MM.1S (cell line): ENCODE measurements around the gene NUDT2.
"Not testable (repeated sequence)": the region's sequence is repeated elsewhere in the genome, so short reads cannot be mapped to it uniquely, and the experiment has no call there.

Experiments used
- DNase-seq: peaks from one replicate; pipeline ENCODE4 v3.0.0-alpha.2; 2015
- H2AFZ ChIP-seq: fragments of 300-600 bp; sonication (generic); 2 replicates; pipeline ENCODE4 v1.6.0; 2016; ENCODE audit warnings: antibody characterized with exemption, low read length
- H3F3A ChIP-seq: fragments of 300-600 bp; sonication (generic); 2 replicates; pipeline ENCODE4 v1.6.1; 2016; ENCODE audit warnings: mild to moderate bottlenecking, antibody characterized with exemption, low read length, moderate library complexity, mixed read lengths; ENCODE audit not compliant: insufficient read depth
- H3K27ac ChIP-seq: fragments of 300-600 bp; sonication (generic); 2 replicates; pipeline ENCODE4 v1.5.1; 2016; ENCODE audit warnings: mild to moderate bottlenecking, low read length
- H3K27me3 ChIP-seq: fragments of 300-600 bp; sonication (generic); replicated peaks from 2 replicates; pipeline ENCODE4 v1.6.0; 2016; ENCODE audit warnings: low read length; ENCODE audit not compliant: insufficient read depth
- H3K36me3 ChIP-seq: fragments of 300-600 bp; sonication (generic); replicated peaks from 2 replicates; pipeline ENCODE4 v1.6.1; 2016; ENCODE audit warnings: mild to moderate bottlenecking, low read length, mixed read lengths; ENCODE audit not compliant: insufficient read depth
- H3K4me1 ChIP-seq: fragments of 300-600 bp; sonication (generic); 2 replicates; pipeline ENCODE4 v1.6.1; 2016; ENCODE audit warnings: low read length, mixed read lengths
- H3K4me2 ChIP-seq: fragments of 300-600 bp; sonication (generic); 2 replicates; pipeline ENCODE4 v1.6.0; 2016; ENCODE audit warnings: low read depth, low read length
- H3K4me3 ChIP-seq: fragments of 300-600 bp; sonication (generic); 2 replicates; pipeline ENCODE4 v1.5.1; 2016; ENCODE audit warnings: low read length, mixed read lengths
- H3K79me2 ChIP-seq: fragments of 300-600 bp; sonication (generic); 2 replicates; pipeline ENCODE4 v1.6.1; 2016; ENCODE audit warnings: mixed run types, low read length, mixed read lengths
- H3K9ac ChIP-seq: fragments of 300-600 bp; sonication (generic); 2 replicates; pipeline ENCODE4 v1.6.1; 2016; ENCODE audit warnings: low read length, mixed read lengths
- H3K9me2 ChIP-seq: fragments of 300-600 bp; sonication (generic); replicated peaks from 2 replicates; pipeline ENCODE4 v1.6.1; 2016; ENCODE audit warnings: mild to moderate bottlenecking, low read length, mixed read lengths; ENCODE audit not compliant: insufficient read depth
- H3K9me3 ChIP-seq: fragments of 300-600 bp; sonication (generic); replicated peaks from 2 replicates; pipeline ENCODE4 v1.6.1; 2016; ENCODE audit warnings: mild to moderate bottlenecking, low read length, mixed read lengths; ENCODE audit not compliant: insufficient read depth
- H4K20me1 ChIP-seq: fragments of 300-600 bp; sonication (generic); 2 replicates; pipeline ENCODE4 v1.6.1; 2016; ENCODE audit warnings: mild to moderate bottlenecking, low read length, moderate library complexity, mixed read lengths; ENCODE audit not compliant: insufficient read depth
- EZH2 ChIP-seq: fragments of 300-600 bp; sonication (generic); optimal IDR thresholded peaks from 2 replicates; pipeline ENCODE3; 2017; ENCODE audit warnings: low read depth, mild to moderate bottlenecking, antibody characterized with exemption, low read length, mixed read lengths
- EZH2phosphoT487 ChIP-seq: fragments of 300-600 bp; sonication (generic); IDR thresholded peaks from 2 replicates; pipeline ENCODE4 v1.6.1; 2018; ENCODE audit warnings: antibody characterized with exemption, low read length
- TF ChIP-seq, protein P1 (sequence below): fragments of 300-600 bp; sonication (generic); IDR thresholded peaks from 2 replicates; pipeline ENCODE4 v1.5.1; 2016; ENCODE audit warnings: antibody characterized with exemption, low read length, mixed read lengths

The NUDT2 gene

DNA sequence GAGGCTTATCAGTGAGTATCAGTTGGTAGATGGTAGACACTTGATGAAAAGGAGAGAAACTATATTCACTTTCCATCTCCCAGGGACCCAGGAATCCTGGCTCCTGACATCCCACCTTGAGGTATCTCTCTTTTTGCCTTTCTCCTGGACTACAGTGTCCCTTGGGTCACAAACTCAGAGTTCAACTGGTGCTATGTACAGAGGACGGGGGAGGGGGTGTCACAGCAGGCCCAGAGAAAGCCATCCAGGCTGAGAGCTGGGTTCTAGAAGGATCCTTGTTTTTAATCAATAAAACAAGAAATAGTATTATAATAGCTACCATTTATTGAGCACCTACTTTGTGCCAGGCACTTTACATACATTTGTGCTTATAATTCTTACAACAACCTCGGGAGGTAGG is 37.0 kb downstream of the NUDT2 start:
- Histone ChIP-seq H3F3A (no peaks in the 10 kb centered on the region), H3K79me2 (no peaks in the 10 kb centered on the region), H3K4me3 (no peak overlapping the region), H3K27ac (no peak overlapping the region), H3K9ac (no peak overlapping the region), H3K9me2 (no peaks in the 10 kb centered on the region), H4K20me1 (no peaks in the 10 kb centered on the region), H3K27me3 (no peaks in the 10 kb centered on the region), H3K4me1 (no peaks in the 10 kb centered on the region), H3K36me3 (no peaks in the 10 kb centered on the region), H3K9me3 (no peaks in the 10 kb centered on the region), H3K4me2 (no peak overlapping the region), H2AFZ (no peak overlapping the region)
- TF ChIP-seq EZH2phosphoT487 (no peak), EZH2 (no peak)
- TF ChIP-seq, protein P1, sequence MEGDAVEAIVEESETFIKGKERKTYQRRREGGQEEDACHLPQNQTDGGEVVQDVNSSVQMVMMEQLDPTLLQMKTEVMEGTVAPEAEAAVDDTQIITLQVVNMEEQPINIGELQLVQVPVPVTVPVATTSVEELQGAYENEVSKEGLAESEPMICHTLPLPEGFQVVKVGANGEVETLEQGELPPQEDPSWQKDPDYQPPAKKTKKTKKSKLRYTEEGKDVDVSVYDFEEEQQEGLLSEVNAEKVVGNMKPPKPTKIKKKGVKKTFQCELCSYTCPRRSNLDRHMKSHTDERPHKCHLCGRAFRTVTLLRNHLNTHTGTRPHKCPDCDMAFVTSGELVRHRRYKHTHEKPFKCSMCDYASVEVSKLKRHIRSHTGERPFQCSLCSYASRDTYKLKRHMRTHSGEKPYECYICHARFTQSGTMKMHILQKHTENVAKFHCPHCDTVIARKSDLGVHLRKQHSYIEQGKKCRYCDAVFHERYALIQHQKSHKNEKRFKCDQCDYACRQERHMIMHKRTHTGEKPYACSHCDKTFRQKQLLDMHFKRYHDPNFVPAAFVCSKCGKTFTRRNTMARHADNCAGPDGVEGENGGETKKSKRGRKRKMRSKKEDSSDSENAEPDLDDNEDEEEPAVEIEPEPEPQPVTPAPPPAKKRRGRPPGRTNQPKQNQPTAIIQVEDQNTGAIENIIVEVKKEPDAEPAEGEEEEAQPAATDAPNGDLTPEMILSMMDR, result no peak
- DNase-seq, result no peak

GRCh38 chr9:34367751-34368410 is 38.5 kb downstream of the NUDT2 start:
- H3K36me3 ChIP-seq, H3K4me2 ChIP-seq, H4K20me1 ChIP-seq, H3K4me1 ChIP-seq, H3K9me2 ChIP-seq, DNase-seq, H2AFZ ChIP-seq, H3K27me3 ChIP-seq, H3K9me3 ChIP-seq, H3K79me2 ChIP-seq, H3K27ac ChIP-seq, H3K4me3 ChIP-seq, H3F3A ChIP-seq, H3K9ac ChIP-seq: not testable (repeated sequence)

DNA sequence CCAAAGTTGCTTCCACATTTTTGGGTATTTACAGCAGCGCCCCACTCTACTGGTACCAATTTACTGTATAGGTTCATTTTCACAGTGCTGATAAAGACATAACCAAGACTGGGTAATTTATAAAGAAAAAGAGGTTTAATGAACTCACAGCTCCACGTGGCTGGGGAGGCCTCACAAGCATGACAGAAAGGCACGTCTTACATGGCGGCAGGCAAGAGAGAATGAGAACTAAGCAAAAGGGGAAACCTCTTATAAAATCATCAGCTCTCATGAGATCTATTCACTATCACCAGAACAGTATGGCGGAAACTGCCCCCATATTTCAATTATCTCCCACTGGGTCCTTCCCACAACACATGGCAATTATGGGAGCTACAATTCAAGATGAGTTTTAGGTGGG is 39.4 kb downstream of the NUDT2 start:
- not testable (repeated sequence) for H3K27ac ChIP-seq

DNA sequence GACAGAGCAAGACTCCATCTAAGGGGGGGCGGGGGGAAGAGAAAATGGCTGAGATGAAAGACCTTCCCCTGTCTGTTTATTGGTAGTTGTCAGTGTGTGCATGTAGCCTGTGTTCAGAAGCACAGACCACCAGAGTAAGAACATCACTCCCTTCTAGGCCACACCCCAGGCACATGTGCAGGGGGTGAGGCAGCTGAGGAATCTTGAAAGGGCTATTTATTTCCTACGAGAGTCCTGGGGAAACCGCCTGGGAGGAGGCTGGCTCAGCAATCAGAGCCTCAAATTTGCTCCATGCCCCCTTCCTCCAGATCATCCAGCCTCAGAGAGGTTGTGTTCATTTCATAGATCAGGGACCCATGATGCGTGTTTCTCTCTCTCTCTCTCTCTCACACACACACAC is 40.3 kb downstream of the NUDT2 start:
- Histone ChIP-seq H3K36me3 (no peaks in the 10 kb centered on the region), H3K9me3 (no peaks in the 10 kb centered on the region), H2AFZ (no peak overlapping the region), H3K9ac (no peak overlapping the region), H3K27ac (no peak overlapping the region), H3F3A (no peaks in the 10 kb centered on the region), H3K4me1 (no peaks in the 10 kb centered on the region), H3K4me3 (no peak overlapping the region), H3K27me3 (no peaks in the 10 kb centered on the region), H3K4me2 (no peak overlapping the region), H4K20me1 (no peaks in the 10 kb centered on the region), H3K9me2 (no peaks in the 10 kb centered on the region), H3K79me2 (no peaks in the 10 kb centered on the region)
- TF ChIP-seq, protein P1, result no peak
- no peak for TF ChIP-seq EZH2
- no peak for TF ChIP-seq EZH2phosphoT487
- no peak for DNase-seq

More for the DNA sequence above, 39.4 kb downstream of the NUDT2 start:
- DNase-seq, H3F3A ChIP-seq, H3K9ac ChIP-seq, H3K9me3 ChIP-seq, H3K79me2 ChIP-seq, H3K4me2 ChIP-seq, H3K36me3 ChIP-seq, H3K27me3 ChIP-seq, H3K9me2 ChIP-seq, H4K20me1 ChIP-seq, H2AFZ ChIP-seq, H3K4me1 ChIP-seq, H3K4me3 ChIP-seq: not testable (repeated sequence)
